HG02571 (cell line): ENCODE data around the gene SLC30A2.

Experiments used
- ATAC-seq: cut with Tn5 transposase; IDR thresholded peaks from one replicate; pipeline ENCODE4 v1.9.1; 2021; ENCODE audit warnings: mild to moderate bottlenecking, moderate library complexity; ENCODE audit not compliant: unreplicated experiment

SLC30A2 gene

DNA sequence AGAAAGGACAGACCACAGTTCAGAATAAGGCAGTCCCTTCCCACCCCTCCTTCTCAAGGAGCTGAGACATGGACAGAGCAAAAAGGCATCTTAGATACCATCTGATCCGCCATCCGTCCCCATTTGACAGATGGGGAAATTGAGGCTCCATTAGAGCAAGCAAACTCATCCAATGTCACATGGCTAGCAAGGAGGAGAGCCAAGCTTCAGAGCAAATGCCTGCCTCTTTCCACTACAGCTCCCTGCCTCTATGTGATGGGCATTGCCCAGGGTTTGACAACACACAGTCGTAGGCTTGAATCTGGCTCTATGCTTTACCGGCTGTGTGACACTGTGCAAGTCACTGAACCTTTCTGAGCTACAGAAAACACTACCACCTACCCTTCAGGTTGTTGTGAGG lies 3.9 kb downstream of the SLC30A2 start:
- ATAC-seq: no peak

DNA sequence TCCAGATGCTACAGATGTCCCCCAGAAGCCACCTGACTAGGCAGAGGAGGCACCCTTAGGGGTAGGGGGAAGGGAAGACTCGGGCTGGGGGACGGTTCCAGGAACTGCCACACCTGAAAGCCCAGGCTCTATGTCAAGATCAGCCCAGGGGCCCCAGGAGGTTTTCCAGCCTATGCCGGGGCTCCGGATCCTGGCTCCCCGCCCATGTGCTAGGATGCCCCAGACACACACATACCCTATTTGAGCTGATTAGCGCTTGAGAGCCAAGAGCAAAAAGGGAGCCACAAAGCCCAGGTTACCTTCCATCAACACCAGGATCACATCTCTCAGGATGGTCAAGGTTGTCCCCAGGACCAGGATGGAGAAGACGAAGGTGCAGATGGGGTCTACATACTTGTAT lies 4.5 kb downstream of the SLC30A2 start:
- no peak for ATAC-seq

DNA sequence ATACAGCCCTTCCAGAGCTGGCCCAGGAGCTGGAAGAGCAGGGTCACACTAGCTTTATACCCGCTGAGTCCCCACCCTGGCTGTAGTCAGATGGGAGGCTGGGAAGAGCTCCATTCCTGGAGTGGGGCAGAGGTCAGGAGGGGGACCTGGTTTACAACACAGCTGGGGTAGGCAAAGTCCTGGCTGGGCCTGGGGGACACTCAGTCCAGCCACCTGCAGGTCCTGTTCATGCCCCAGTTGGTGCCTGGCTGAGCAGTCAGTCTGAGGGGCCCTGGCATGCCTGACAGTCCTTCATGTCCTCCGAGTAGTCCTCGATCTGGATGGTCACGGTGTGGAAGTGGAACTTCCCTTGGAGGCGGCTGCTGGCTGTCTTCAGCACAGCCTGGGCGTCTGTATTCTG lies 7.0 kb downstream of the SLC30A2 start:
- ATAC-seq: no peak

DNA sequence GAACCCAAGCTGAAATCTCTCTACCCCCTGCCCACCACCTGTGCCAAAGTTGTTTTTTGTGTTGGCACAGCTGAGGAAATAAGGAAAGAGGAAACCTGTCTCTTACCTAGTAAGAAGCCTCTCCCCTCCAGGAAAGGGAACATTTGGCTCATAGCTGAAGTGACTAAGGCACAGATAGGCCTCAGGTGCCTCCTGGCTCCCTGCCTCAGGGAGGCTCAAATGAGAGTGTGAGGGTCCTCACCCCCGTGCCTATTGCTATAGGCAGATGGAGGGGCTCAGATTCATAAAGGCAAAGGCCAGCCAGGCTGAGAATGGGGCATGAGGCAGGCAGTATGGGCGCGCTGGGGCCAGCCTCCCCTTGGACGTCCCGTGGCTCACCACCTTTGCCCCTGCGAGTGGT lies 7.4 kb downstream of the SLC30A2 start:
- no peak for ATAC-seq

DNA sequence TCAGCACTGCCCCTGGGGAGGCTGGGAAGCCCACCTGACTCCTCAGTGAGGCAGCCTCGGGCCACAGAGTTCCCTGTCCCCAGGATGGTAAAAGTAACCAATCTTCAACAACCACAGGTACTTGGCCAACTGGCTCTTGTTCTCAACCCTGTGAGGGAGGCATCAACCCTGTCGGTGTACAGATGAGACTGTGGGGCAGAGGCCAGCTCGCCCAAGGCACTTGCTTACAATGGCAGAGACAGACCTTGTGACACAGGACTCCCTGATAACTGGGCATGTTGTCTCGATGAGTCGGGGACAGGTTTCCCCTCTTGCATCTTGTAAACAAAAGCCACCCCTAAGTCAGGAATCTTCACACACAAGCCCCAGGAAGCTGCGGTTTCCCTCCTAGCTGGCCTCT lies 8.0 kb downstream of the SLC30A2 start:
- ATAC-seq: no peak

DNA sequence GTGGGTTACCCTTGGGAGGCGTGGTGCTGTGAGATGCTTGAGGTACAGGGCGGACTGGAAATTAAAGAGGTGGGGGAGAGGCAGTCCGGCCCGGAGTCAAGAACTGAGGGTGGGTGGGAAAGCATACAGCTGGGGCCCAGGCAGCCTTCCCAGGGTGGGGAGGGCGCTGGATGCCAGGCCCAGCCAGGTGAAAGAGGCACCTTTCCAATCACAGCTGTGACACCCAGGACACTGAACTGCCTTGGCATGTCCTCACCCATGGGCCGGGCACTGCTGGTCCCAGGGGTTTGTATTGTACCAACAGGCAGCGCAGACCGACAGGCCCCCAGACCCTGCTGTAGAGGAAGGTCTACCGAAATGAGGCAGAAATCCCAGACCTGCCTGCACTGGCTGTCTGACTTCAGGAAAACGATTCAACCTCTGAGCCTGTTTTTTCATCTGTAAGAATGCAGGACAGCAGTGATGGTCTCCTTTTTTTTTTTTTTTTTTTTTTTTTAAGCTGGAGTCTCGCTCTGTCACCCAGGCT lies 9.1 kb downstream of the SLC30A2 start:
- ATAC-seq: no peak

DNA sequence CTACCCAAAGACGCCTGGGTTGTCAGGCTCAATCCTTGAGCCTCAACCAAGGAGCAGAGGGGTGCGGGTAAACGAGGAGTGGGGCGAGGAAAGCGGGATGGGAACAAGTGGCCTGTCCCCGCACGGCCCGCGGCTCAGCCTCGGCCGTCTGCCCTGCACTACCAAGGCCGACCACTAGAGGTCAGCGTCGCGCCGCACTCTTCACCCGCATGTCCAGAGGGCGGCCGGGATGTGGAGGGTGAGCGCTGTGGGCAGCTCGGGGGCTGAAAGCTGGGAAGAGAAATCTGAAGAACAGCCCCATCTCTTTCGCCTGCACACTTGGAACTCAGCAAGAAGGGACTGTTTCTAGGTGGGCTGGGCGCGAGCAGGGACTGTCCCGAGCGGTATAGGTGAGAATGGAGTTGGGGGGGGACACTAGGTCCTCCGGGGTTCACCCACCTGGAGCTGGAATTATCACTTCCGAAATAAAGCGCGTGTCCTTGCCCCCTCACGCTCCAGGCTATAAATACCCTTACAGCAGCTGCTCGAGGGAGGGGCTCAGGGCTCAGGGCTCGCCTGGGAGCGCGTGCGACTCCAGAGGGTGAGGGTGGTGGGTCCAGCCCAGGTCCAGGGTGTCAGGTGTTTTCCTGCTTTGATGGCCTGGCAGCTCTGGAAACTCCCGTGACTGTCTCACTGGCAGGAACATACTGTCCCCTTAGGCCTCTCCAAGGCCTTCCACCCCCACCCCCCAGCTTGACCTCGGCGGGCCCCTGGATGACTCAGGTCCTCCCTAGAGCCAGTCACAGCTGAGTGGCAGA lies 9.8 kb downstream of the SLC30A2 start:
- ATAC-seq: peak; percentile 59

DNA sequence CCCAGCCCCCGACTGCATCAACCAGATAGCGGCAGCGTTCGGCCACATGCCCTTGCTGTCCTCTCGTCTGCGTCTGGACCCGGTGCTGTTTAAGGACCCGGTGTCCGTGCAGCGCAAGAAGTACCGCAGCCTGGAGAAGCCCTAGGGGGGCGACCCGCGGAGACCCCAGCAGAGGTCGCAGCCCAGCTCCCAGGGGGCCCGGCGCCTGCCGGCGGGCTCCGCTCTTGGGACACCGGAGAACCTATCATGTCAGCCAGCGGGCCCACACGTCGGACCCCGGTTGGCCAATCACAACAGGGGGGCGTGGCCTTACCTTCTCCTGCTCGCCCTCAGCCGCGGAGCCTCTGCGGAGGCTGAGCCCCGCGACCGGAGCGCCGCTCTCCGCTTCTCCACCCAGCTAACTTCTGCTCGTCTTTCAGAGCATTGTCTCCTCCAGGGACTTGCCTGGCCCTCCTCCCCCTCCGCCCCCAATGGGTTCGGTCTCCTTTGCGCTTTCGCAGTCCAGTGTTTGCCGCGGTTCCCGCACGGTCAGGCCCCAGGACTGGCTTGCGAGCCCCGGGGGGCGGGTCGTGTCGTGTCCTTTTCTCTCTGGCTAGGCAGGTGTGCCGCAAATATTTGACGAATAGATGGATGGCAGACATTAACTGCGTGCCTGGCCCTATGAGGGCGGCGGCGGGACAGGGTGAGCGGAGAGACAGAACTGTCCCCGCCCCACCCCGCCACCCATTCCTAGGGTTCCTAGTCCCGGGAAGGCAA lies 10.5 kb downstream of the SLC30A2 start:
- ATAC-seq: peak; percentile 81

DNA sequence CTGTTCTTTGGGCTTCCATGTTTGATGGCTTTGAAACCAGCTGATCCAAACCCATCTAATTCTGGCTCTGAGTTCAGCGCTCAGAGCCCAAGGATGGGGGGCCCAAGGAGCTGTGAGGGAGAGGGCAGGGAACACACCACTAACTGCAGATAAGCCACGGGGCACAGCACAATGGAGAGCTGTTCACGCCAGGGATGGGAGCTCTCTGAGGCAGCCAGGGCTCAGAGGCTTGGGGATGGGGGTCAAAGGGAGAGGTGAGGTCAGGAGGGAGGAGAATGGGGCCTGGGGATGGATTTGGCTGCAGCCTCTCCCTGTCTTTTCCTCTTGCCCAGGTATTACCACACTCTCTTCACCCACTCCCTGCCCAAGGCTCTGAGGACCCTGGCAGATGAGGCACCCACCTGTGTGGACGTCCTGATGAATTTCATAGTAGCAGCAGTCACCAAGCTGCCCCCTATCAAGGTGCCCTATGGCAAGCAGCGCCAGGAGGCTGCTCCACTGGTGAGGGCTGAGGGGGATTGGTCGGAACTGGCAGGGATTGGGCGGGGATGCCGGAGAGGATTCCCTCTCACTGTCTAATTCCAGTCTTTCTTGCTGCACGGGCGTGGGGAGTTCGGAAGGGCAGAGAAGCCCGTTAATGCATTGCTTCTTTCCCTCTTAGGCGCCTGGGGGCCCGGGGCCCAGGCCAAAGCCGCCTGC lies 11.3 kb downstream of the SLC30A2 start:
- no peak for ATAC-seq

DNA sequence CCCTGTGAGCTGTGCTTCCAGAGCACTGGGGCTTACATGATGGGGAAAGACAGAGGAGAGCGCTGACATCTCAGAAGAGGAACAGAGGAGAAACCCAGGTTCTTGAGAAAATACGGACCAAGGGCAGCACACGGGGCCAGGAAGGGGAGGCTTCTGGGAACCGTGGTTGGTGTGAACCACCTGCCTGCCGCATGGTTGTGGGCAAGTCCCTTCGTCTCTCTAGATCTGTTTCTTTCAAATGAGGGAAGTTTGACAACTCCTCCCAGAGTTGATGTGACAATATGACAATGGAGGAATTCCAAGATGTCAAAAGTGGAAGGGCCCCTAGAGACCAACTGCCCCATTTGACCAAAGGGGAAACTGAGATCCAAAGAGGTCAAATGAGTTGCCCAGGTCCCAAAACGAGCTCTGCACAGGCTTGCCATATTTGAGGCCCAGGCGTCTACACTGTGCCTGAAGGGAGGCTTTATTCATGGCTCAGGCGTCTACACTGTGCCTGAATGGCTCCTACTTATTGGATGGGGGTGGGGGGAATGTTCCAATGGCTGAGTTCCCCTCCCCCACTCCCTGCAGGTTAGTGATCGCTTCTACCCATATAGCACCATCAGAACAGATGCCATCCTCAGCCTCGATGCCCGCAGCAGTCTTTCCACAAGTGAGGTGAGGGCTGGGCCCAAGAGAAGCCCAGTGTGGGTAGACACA lies 13.1 kb downstream of the SLC30A2 start:
- no peak for ATAC-seq

DNA sequence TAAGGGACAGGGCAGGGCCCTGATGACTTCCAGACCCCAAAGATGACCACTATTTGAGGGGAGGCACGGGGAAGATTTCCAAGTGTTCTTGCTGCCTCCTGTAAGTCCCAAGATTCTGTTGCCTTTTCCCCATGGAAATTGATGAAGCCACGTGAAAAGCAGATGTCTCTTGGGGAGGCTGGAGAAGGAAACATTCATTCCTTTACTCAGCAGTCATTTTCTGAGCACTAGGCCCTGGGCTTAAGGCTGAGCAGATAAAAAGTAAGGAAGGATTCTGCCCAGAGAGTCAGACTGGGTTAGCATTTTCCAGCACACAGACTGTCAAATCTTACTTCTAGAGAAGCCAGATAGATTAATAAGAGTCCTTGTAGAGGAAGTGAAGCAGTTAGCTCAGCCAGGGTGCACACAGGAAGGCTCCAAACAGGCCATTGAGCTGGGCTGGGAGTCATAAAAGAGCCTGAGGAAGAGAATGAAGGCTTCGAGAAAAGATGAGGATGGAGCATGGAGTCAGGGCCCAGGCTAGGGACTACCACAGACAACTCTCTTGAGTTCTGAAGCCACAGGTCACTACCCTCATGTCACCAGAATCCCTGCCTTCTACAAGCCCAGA lies 14.2 kb downstream of the SLC30A2 start:
- no peak for ATAC-seq

DNA sequence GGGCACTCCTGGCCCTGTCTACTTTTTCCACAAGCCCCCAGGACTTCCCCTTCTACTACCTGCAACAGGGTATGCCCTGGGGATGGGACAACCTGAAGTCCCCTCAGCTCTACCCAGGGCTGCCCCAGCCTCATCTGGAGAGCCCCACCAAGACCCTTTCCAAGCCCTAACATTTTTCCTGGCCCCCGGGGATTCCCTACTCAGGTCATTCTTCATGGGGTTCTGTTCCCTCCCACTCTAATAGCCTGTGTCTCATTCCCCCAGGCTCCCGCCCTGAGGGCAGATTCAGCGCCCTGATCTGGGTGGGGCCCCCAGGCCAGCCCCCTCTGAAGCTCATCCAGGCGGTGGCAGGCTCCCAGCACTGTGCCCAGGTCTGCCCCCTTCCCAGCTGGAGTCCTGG lies 14.7 kb downstream of the SLC30A2 start:
- no peak for ATAC-seq

DNA sequence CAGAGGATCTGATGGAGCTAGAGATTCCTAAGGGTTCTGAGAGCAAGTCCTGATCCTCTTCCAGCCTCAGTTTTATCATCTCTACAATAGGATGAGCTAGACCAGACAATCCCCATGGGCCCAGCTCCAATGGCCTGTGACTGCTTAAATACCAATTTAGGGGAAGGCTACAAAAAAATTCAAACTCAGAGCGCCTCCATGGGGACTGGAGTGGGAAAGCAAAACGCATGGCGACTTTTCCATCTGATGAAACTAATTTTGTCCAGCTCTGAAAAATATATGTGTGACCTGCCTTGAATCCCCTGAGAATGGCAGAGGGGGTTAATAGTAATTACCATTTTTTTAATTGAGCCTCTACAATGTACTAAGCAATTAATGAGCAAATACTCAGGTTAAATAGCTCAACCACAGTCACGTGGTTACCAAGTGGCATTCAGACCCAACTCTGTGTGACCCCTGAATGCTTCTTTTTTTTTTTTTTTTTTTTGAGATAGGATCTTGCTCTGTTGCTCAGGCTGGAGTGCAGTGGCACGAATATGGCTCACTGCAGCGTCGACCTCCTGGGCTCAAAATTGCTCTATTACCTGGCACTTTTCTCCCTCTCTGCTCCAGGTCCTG lies 15.9 kb downstream of the SLC30A2 start:
- ATAC-seq: no peak

DNA sequence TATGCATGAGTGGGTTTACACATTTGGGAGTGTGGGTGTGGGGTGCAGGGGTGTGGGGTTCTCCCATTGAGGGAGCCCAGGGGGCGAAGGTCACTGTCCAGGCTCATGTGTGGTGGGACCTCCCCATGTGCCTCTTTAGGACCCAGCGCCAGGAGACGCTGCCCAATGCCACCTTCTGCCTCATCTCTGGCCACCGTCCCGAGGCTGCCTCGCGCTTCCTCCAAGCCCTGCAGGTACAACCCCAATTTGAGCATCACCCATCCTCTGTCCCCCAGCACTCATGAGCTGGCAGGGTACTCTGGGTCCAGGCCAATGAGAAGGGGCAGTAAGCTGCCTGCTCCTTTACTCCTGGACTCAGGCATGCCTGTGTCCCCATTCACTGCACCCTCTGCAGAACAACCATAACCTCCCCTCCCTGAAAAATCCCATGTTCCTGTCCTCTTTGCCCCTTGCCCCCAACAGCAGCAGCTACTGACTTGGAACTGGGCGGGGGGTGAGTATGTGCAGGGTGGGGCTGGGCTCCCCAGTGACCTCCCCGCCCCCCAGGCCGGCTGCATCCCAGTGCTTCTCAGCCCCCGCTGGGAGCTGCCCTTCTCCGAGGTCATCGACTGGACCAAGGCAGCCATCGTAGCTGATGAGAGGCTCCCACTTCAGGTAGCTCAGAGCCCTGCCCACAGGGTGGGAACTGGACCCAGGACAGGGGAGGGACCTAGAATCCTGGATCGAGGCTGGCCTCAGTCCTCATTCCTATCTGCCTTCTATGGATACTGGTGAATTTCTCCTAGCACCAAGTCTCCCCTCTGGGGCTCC lies 16.7 kb downstream of the SLC30A2 start:
- no peak for ATAC-seq

DNA sequence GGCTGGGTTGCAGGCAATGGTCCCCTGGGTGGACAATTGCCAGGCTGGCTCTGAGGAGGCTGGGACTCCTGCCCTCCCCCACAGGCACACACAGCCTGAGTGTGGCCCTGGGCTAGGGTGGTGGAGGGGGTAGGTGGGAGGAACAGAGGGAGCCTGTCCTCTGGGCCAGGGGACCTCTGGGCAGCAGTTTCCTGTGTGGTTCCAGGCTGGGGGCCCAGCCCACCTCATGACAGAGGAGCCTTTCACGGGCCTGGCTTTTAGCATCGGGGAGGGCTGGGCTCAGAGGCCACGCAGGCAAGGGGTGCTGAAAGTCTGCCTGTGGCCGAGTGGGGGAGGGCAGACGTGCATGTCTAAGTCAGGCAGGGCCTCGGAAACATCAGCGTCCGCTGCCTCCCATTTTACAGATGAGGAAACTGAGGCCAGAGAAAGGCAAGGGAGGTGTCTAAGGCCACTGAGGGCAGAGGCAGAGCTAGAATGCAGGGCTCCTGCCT lies 17.4 kb downstream of the SLC30A2 start:
- no peak for ATAC-seq

DNA sequence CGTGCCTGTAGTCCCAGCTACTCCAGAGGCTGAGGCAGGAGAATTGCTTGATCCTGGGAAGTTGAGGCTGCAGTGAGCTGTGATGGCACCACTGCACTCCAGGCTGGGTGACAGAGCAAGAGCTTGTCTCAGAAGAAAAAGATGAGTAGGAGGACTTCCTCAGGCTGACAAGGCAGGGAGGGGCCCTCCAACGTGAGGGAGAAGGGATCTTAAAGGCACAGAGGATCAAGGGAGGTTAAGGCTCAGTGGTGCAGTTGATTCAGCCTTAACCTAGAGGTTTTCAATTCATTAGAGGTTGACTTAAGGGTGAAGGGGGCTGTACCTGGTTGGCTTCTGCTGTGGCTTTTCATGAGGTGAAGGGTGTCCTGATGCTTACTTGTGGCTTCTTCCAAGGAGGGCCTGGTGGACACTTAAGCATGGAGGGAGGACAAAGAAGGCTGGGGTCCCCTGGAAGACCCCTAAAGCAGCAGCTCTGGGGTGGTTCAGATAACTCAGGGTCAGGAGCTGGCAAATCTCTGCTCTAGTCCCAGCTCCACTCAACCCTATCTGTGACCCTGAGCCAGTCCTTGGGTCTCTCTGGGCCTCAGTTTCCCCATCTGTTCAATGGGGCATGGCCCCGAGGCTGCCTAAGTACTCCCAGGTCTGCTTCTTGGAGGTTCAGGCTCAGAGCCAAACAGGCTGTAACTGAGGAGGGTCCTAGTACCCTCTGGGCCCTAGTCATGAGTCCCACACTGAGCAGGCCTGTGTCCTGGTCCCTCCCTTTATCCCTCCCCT lies 18.0 kb downstream of the SLC30A2 start:
- no peak for ATAC-seq

DNA sequence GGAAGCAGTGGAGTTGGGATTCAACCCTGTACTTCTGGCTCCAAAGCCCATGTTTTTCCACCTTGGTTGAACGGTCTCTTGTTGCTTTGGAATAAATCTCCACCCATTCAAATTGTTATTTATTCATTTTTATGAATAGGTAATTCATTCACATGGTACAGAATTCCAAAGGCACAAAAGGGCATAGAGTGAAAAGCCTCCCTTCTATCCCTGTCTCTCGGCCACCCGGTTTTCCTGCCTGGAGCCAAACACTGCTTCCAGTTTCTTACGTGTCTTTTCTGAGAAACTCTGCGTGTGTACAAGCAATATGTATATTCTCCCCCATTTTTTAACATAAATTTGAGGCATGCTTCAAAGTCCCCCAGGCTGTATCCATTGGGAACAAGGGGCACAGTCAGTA lies 20.4 kb downstream of the SLC30A2 start:
- ATAC-seq: no peak

DNA sequence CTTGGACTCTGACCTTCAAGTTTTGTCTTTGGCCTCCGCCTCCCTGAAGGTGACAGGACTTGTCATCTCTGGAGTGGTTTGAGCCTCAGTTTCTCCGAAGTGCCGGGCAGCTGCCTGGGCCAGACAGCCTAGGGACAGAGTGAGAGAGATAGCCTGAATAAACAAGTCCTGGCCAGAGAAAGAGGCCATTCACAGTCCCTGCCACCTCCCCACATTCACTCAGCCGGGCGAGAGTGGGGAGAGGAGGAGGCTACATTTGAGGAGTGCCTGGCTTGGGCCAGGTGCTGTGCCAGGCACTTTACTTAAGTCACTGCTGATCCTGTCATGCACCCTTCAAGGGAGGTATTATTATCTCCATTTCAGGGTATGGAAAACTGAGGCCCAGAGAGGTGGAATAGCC lies 20.9 kb downstream of the SLC30A2 start:
- no peak for ATAC-seq
